DND-41 (cell line): ENCODE measurements around the gene NELFA.

ENCODE experiments used
- EZH2 ChIP-seq: IDR thresholded peaks from 3 replicates; pipeline ENCODE4 v1.6.1; 2012; ENCODE audit warnings: borderline replicate concordance, low read depth, mild to moderate bottlenecking, moderate library complexity, low read length, inconsistent platforms; ENCODE audit not compliant: severe bottlenecking
- TF ChIP-seq, protein P1 (sequence below): IDR thresholded peaks from 2 replicates; pipeline ENCODE4 v1.5.1; 2012; ENCODE audit warnings: borderline replicate concordance, low read length, moderate library complexity, mild to moderate bottlenecking; ENCODE audit not compliant: poor library complexity, severe bottlenecking; ENCODE audit errors: extremely low read depth

DNA sequence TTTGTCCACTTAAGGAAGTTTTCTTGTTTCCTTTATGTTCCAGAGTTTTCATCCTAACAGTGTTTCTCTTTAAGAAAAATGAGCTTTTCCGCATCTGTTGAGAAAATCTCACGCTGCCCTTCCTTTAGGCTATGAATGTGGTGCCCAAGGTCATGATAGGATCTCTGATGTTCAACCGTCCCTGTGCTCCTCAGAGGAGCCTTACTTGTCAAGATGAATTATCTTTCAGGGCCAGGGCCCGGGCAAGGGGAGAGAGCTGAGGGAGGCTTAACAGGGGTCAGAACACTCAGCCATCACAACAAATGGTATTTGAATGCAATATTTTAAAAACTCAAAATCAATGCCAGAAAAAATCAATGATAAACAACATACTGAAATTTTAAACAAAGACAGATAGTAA, 6.2 kb upstream of the NELFA start:
- TF ChIP-seq, protein P1, sequence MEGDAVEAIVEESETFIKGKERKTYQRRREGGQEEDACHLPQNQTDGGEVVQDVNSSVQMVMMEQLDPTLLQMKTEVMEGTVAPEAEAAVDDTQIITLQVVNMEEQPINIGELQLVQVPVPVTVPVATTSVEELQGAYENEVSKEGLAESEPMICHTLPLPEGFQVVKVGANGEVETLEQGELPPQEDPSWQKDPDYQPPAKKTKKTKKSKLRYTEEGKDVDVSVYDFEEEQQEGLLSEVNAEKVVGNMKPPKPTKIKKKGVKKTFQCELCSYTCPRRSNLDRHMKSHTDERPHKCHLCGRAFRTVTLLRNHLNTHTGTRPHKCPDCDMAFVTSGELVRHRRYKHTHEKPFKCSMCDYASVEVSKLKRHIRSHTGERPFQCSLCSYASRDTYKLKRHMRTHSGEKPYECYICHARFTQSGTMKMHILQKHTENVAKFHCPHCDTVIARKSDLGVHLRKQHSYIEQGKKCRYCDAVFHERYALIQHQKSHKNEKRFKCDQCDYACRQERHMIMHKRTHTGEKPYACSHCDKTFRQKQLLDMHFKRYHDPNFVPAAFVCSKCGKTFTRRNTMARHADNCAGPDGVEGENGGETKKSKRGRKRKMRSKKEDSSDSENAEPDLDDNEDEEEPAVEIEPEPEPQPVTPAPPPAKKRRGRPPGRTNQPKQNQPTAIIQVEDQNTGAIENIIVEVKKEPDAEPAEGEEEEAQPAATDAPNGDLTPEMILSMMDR: no peak
- no peak for TF ChIP-seq EZH2
